ENCODE measurements around the gene TMTC1.

- no peak for TF ChIP-seq ESRRG (CRISPR knock-in tag; IDR thresholded peaks at IDR 0.05)
- TF ChIP-seq GLIS3 (CRISPR knock-in tag; IDR thresholded peaks at IDR 0.05) = no peak
- TF ChIP-seq POU6F1 (CRISPR knock-in tag; IDR thresholded peaks at IDR 0.05; ENCODE audit: borderline replicate concordance, low read depth) = no peak
- no peak for TF ChIP-seq ZFP30 (CRISPR knock-in tag; IDR thresholded peaks at IDR 0.05)
- no peak for TF ChIP-seq ZC3H10 (CRISPR knock-in tag; IDR thresholded peaks at IDR 0.05)
- no peak for TF ChIP-seq ZNF70 (CRISPR knock-in tag; IDR thresholded peaks at IDR 0.05)
- no peak for TF ChIP-seq TOX (CRISPR knock-in tag; IDR thresholded peaks at IDR 0.05; ENCODE audit: borderline replicate concordance)
- TF ChIP-seq RARB (CRISPR knock-in tag; IDR thresholded peaks at IDR 0.05) = no peak
- TF ChIP-seq OSR1 (CRISPR knock-in tag; IDR thresholded peaks at IDR 0.05) = no peak
- no peak for TF ChIP-seq ZNF8 (CRISPR knock-in tag; IDR thresholded peaks at IDR 0.05)
Observed at GRCh38 chr12:29830391-29830790, 46.6 kb upstream of the TMTC1 start.
